Measurements from ENCODE around the gene STK38.

- TF ChIP-seq CTCF (CRISPR knock-in tag; IDR thresholded peaks at IDR 0.05) (no peak), TCF7L2 (IDR thresholded peaks at IDR 0.05; ENCODE audit: low read depth, low read length) (no peak), CREB1 (IDR thresholded peaks at IDR 0.05) (no peak), CREB1 (CRISPR knock-in tag; IDR thresholded peaks at IDR 0.05) (no peak), KDM6A (CRISPR knock-in tag; IDR thresholded peaks at IDR 0.05; ENCODE audit: low read depth) (no peak), ZFP36 (IDR thresholded peaks at IDR 0.05; ENCODE audit: borderline replicate concordance, low read depth, low read length, partially characterized antibody) (no peak), USF2 (IDR thresholded peaks at IDR 0.05; ENCODE audit: low read depth, low read length) (no peak), USF2 (CRISPR knock-in tag; IDR thresholded peaks at IDR 0.05; ENCODE audit: borderline replicate concordance) (no peak), ATF1 (CRISPR knock-in tag; IDR thresholded peaks at IDR 0.05) (no peak), NR1H2 (CRISPR knock-in tag; IDR thresholded peaks at IDR 0.05; ENCODE audit: borderline replicate concordance, low read depth) (no peak), POLR2AphosphoS5 (IDR thresholded peaks at IDR 0.05; ENCODE audit: low read depth, low read length) (no peak), SRSF1 (optimal IDR thresholded peaks at IDR 0.05; ENCODE audit: low read depth, low read length) (no peak), MXI1 (IDR thresholded peaks at IDR 0.05; ENCODE audit: borderline replicate concordance, low read depth, low read length) (no peak), ESRRA (CRISPR knock-in tag; IDR thresholded peaks at IDR 0.05; ENCODE audit: low read depth) (no peak)
- TF ChIP-seq, protein P1, sequence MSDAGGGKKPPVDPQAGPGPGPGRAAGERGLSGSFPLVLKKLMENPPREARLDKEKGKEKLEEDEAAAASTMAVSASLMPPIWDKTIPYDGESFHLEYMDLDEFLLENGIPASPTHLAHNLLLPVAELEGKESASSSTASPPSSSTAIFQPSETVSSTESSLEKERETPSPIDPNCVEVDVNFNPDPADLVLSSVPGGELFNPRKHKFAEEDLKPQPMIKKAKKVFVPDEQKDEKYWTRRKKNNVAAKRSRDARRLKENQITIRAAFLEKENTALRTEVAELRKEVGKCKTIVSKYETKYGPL (CRISPR knock-in tag; IDR thresholded peaks at IDR 0.05): no peak
Observed at GRCh38 chr6:36488221-36488620, 59.1 kb downstream of the STK38 start.
